PFSK-1 (cell line): Measurements from ENCODE around the gene SESTD1. TPM values are rescaled to one million over a fixed set of nuclear protein-coding genes. Genes with fewer than 3 reads are reported as not detected.

Experiments
- FOXP2 ChIP-seq: optimal IDR thresholded peaks from 2 replicates; pipeline ENCODE3; 2011; ENCODE audit warnings: borderline replicate concordance, control low read depth, inconsistent platforms; ENCODE audit not compliant: insufficient read depth; ENCODE audit errors: extremely low read length, extremely low read depth
- POLR2AphosphoS5 ChIP-seq: IDR thresholded peaks from 2 replicates; pipeline ENCODE4 v1.6.1; 2012; ENCODE audit warnings: low read depth, mild to moderate bottlenecking, control low read depth, low read length, moderate library complexity
- REST ChIP-seq, 2 experiments: IDR thresholded peaks; 2 replicates each; pipeline versions ENCODE4 v1.6.1 to v1.8.0; 2011 to 2012; ENCODE audit warnings: low read depth in 2 of 2, low read length in 2 of 2, control low read depth in 1 of 2, inconsistent platforms in 1 of 2, mild to moderate bottlenecking in 1 of 2, moderate library complexity in 1 of 2; ENCODE audit not compliant: insufficient read depth in 1 of 2
- SIN3A ChIP-seq: IDR thresholded peaks from 2 replicates; pipeline ENCODE4 v1.6.1; 2012; ENCODE audit warnings: mild to moderate bottlenecking, low read length, moderate library complexity, borderline replicate concordance; ENCODE audit not compliant: insufficient read depth
- TAF1 ChIP-seq: IDR thresholded peaks from 2 replicates; pipeline ENCODE4 v1.6.1; 2012; ENCODE audit warnings: low read length, control low read depth, borderline replicate concordance; ENCODE audit not compliant: insufficient read depth
- polyA plus RNA-seq: library from polyadenylated mRNA; unstranded; fragments of >200 nt; gene quantifications from one replicate; pipeline ENCODE4 v1.2.1, GENCODE V29; 2012; ENCODE audit warnings: low read depth, missing spikeins; ENCODE audit not compliant: insufficient read length

The SESTD1 gene, protein sequence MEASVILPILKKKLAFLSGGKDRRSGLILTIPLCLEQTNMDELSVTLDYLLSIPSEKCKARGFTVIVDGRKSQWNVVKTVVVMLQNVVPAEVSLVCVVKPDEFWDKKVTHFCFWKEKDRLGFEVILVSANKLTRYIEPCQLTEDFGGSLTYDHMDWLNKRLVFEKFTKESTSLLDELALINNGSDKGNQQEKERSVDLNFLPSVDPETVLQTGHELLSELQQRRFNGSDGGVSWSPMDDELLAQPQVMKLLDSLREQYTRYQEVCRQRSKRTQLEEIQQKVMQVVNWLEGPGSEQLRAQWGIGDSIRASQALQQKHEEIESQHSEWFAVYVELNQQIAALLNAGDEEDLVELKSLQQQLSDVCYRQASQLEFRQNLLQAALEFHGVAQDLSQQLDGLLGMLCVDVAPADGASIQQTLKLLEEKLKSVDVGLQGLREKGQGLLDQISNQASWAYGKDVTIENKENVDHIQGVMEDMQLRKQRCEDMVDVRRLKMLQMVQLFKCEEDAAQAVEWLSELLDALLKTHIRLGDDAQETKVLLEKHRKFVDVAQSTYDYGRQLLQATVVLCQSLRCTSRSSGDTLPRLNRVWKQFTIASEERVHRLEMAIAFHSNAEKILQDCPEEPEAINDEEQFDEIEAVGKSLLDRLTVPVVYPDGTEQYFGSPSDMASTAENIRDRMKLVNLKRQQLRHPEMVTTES
- polyA plus RNA-seq: 14.7 TPM

- TF ChIP-seq REST (IDR thresholded peaks at IDR 0.05; ENCODE audit: insufficient read depth in 1 of 2, low read depth in 2 of 2, low read length in 2 of 2) (no peak), TAF1 (no peak), FOXP2 (no peak), SIN3A (no peak), POLR2AphosphoS5 (no peak)
Observed at GRCh38 chr2:179264368-179265081, at the start of gene SESTD1. SESTD1 (minus strand) TSS chr2:179264832; CDS start chr2:179191841, 72,991 bp downstream.

DNA sequence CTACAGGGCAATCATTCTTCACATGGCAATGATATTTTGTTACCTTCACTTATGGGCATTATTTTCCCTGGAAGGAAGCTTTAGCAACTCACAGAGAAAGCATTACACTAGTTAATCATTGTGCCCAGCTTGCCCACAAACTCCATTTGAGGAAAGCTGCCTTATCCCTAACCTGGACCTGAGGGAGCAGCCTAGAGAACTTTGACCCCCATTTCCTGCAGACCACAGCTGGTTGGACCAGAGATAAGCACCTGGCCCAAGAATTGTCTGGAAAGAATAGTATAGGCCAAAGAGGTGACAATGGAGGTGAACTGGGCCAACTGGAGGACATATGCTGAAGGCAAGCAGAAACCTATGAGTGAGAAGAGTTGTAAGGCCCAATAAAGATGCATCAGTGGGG, 48.4 kb upstream of the SESTD1 start:
- TF ChIP-seq POLR2AphosphoS5 (no peak), FOXP2 (no peak), SIN3A (no peak), TAF1 (no peak), REST (IDR thresholded peaks at IDR 0.05; ENCODE audit: insufficient read depth in 1 of 2, low read depth in 2 of 2, low read length in 2 of 2) (no peak)

GRCh38 chr2:179311101-179311500, 46.5 kb upstream of the SESTD1 start:
- TF ChIP-seq POLR2AphosphoS5: no peak
- TF ChIP-seq SIN3A: no peak
- no peak for TF ChIP-seq FOXP2
- no peak for TF ChIP-seq REST (IDR thresholded peaks at IDR 0.05; ENCODE audit: insufficient read depth in 1 of 2, low read depth in 2 of 2, low read length in 2 of 2)
- TF ChIP-seq TAF1: no peak

GRCh38 chr2:179307616-179308371, 43.2 kb upstream of the SESTD1 start:
- TF ChIP-seq FOXP2 (no peak), POLR2AphosphoS5 (no peak), TAF1 (no peak), SIN3A (no peak), REST (IDR thresholded peaks at IDR 0.05; ENCODE audit: insufficient read depth in 1 of 2, low read depth in 2 of 2, low read length in 2 of 2) (no peak)
